Measurements from ENCODE around the gene PER3. TPM values are rescaled to one million over a fixed set of nuclear protein-coding genes. Genes with fewer than 3 reads are reported as not detected.
A peak's percentile ranks its signal among the peaks of the same experiment; 100 is the strongest.

The PER3 gene
- total and polyA plus RNA-seq, 2 donors (not counting 1 experiment from before 2014, with no cell fraction given), result 16.6 to 18.8 TPM

DNA sequence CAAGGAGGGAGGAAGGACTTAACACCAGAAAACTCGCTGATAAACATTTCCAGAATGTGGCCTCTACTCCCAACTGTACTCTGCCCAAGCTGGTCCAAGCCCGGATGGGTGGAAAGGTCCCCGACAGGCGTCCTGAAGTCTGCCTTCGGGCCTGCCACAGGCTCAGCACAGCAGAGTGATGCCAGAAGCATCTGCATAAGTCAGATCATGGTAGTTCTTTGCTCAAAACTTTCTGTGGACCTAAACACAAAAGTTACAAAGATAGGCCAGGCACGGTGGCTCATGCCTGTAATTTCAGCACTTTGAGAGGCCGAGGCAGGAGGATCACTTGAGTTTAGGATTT is 69.6 kb downstream of the PER3 start:
- Histone ChIP-seq H3K9me3 (ENCODE audit: control insufficient read depth, insufficient read depth, low read depth, low read length) (no peaks in the 10 kb centered on the region), H3K79me2 (ENCODE audit: control insufficient read depth, insufficient read depth, low read length) (no peaks in the 10 kb centered on the region), H2AFZ (ENCODE audit: low read length) (no peak overlapping the region), H3K36me3 (ENCODE audit: control insufficient read depth, insufficient read depth, low read length) (no peaks in the 10 kb centered on the region), H3K9ac (ENCODE audit: insufficient read depth, low read length) (no peak overlapping the region), H3K4me2 (ENCODE audit: extremely low read depth, insufficient read depth, low read length) (no peak overlapping the region), H3K27ac (ENCODE audit: insufficient read depth, low read length) (no peak overlapping the region), H4K20me1 (ENCODE audit: control insufficient read depth, extremely low read depth, insufficient read depth, low read length) (no peaks in the 10 kb centered on the region), H3K4me3 (replicated peaks in 1 of 4; ENCODE audit: control extremely low read depth in 1 of 4, insufficient read depth in 1 of 4, low read depth in 3 of 4, low read length in 4 of 4) (no peak overlapping the region), H3K4me1 (ENCODE audit: control insufficient read depth, extremely low read depth, insufficient read depth, low read length) (no peaks in the 10 kb centered on the region), H3K27me3 (ENCODE audit: control insufficient read depth, insufficient read depth, low read length) (no peaks in the 10 kb centered on the region)
- no peak for DNase-seq (ENCODE audit: low read depth in 2 of 2)
- no peak for TF ChIP-seq EZH2 (IDR thresholded peaks at IDR 0.05; ENCODE audit: low read length, missing control alignments)
- TF ChIP-seq, protein P1, sequence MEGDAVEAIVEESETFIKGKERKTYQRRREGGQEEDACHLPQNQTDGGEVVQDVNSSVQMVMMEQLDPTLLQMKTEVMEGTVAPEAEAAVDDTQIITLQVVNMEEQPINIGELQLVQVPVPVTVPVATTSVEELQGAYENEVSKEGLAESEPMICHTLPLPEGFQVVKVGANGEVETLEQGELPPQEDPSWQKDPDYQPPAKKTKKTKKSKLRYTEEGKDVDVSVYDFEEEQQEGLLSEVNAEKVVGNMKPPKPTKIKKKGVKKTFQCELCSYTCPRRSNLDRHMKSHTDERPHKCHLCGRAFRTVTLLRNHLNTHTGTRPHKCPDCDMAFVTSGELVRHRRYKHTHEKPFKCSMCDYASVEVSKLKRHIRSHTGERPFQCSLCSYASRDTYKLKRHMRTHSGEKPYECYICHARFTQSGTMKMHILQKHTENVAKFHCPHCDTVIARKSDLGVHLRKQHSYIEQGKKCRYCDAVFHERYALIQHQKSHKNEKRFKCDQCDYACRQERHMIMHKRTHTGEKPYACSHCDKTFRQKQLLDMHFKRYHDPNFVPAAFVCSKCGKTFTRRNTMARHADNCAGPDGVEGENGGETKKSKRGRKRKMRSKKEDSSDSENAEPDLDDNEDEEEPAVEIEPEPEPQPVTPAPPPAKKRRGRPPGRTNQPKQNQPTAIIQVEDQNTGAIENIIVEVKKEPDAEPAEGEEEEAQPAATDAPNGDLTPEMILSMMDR (conservative IDR thresholded peaks at IDR 0.05 in 1 of 2, IDR thresholded peaks at IDR 0.05 in 1 of 2; ENCODE audit: low read depth in 1 of 2, low read length in 2 of 2), result no peak

DNA sequence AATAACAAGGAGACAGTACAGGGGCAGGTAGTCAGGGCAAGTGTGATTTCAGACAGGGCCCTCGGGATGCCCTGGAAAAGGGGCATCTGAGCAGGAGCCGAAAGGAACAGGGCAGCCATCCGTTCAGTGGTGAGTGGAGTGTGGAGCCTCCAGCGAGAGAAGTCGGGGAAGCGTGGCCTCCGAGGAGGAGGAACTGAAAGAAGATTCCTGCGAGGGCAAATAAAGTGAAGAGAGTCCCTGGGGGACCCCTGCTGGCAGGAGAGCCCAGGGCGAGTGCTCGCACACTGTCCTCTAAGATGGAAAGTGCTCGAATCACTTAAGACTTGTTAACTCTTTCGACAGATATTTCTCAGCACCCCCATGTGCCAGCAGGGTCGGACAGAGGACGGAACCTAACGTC is 72.3 kb downstream of the PER3 start:
- Histone ChIP-seq H3K9ac (ENCODE audit: insufficient read depth, low read length) (no peak overlapping the region), H3K4me1 (ENCODE audit: control insufficient read depth, extremely low read depth, insufficient read depth, low read length) (no peaks in the 10 kb centered on the region), H3K4me2 (ENCODE audit: extremely low read depth, insufficient read depth, low read length) (no peak overlapping the region), H3K4me3 (replicated peaks in 1 of 4; ENCODE audit: control extremely low read depth in 1 of 4, insufficient read depth in 1 of 4, low read depth in 3 of 4, low read length in 4 of 4) (no peak overlapping the region), H3K27ac (ENCODE audit: insufficient read depth, low read length) (no peak overlapping the region), H3K9me3 (ENCODE audit: control insufficient read depth, insufficient read depth, low read depth, low read length) (no peaks in the 10 kb centered on the region), H3K79me2 (ENCODE audit: control insufficient read depth, insufficient read depth, low read length) (no peaks in the 10 kb centered on the region), H2AFZ (ENCODE audit: low read length) (no peak overlapping the region), H4K20me1 (ENCODE audit: control insufficient read depth, extremely low read depth, insufficient read depth, low read length) (no peaks in the 10 kb centered on the region), H3K36me3 (ENCODE audit: control insufficient read depth, insufficient read depth, low read length) (no peaks in the 10 kb centered on the region), H3K27me3 (ENCODE audit: control insufficient read depth, insufficient read depth, low read length) (no peaks in the 10 kb centered on the region)
- DNase-seq (ENCODE audit: low read depth in 2 of 2), result no peak
- TF ChIP-seq EZH2 (IDR thresholded peaks at IDR 0.05; ENCODE audit: low read length, missing control alignments), result no peak
- TF ChIP-seq, protein P1 (conservative IDR thresholded peaks at IDR 0.05 in 1 of 2, IDR thresholded peaks at IDR 0.05 in 1 of 2; ENCODE audit: low read depth in 1 of 2, low read length in 2 of 2), result peak in 1 of 2 donors; percentile 19

DNA sequence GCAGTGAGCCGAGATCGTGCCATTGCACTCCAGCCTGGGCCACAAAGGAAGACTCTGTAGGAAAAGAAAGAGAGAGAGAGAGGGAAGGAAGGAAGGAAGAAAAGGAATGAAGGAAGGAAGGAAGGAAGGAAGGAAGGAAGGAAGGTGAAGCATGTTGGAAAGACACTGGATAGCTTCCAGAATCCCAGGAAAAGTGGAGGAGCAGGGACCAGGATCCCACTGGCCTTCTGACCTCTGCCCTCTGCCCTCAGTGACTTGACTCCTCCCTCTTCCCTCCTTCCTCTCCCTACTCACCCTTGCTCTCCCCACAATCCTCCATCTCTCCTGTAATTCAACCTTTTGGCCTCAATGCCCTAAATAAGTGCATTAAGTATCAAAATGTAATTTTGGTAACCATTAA is 72.9 kb downstream of the PER3 start:
- TF ChIP-seq EZH2 (IDR thresholded peaks at IDR 0.05; ENCODE audit: low read length, missing control alignments), result no peak
- TF ChIP-seq, protein P1 (conservative IDR thresholded peaks at IDR 0.05 in 1 of 2, IDR thresholded peaks at IDR 0.05 in 1 of 2; ENCODE audit: low read depth in 1 of 2, low read length in 2 of 2), result no peak
- no peak for DNase-seq (ENCODE audit: low read depth in 2 of 2)

More for the DNA sequence above, 72.9 kb downstream of the PER3 start:
- Histone ChIP-seq H3K9ac (ENCODE audit: insufficient read depth, low read length) (no peak overlapping the region), H3K27me3 (ENCODE audit: control insufficient read depth, insufficient read depth, low read length) (no peaks in the 10 kb centered on the region), H2AFZ (ENCODE audit: low read length) (no peak overlapping the region), H3K4me1 (ENCODE audit: control insufficient read depth, extremely low read depth, insufficient read depth, low read length) (no peaks in the 10 kb centered on the region), H3K4me2 (ENCODE audit: extremely low read depth, insufficient read depth, low read length) (no peak overlapping the region), H4K20me1 (ENCODE audit: control insufficient read depth, extremely low read depth, insufficient read depth, low read length) (no peaks in the 10 kb centered on the region), H3K36me3 (ENCODE audit: control insufficient read depth, insufficient read depth, low read length) (no peaks in the 10 kb centered on the region), H3K79me2 (ENCODE audit: control insufficient read depth, insufficient read depth, low read length) (no peaks in the 10 kb centered on the region), H3K27ac (ENCODE audit: insufficient read depth, low read length) (no peak overlapping the region), H3K4me3 (replicated peaks in 1 of 4; ENCODE audit: control extremely low read depth in 1 of 4, insufficient read depth in 1 of 4, low read depth in 3 of 4, low read length in 4 of 4) (no peak overlapping the region), H3K9me3 (ENCODE audit: control insufficient read depth, insufficient read depth, low read depth, low read length) (no peaks in the 10 kb centered on the region)

Measured in fibroblast of lung (primary cell).